ENCODE measurements around the gene S100PBP. TPM values are rescaled to one million over a fixed set of nuclear protein-coding genes. Genes with fewer than 3 reads are reported as not detected.

S100PBP gene
- polyA plus RNA-seq, 2 of the 4 experiments (the other 2 are of a cell fraction): 16.1 to 41.9 TPM

GRCh38 chr1:32770221-32770731, 47.2 kb upstream of the S100PBP start:
- Histone ChIP-seq H3K4me2 (peak overlapping the region; percentile 43; the same call in 1 of the 3 replicates), H3K4me1 (peaks cover 99% of the 10 kb centered on the region), H3K4me3 (no peak overlapping the region), H3K9me3 (no peaks in the 10 kb centered on the region), H3K27ac (peak overlapping the region; percentile 57 to 99; a peak in 5 of 6 replicates)
- CTCF ChIA-PET: interaction anchor here (1.1 to 17.1 kb wide), 4 partner anchors 8 to 63 kb away, joined by 4 to 383 read pairs (median 6); partner anchors contain the start of gene SYNC
- FAIRE-seq (no peak), DNase-seq (ENCODE audit: low read depth in 1 of 2, low spot score in 1 of 2) (no peak), ATAC-seq (peak in 1 of 2 experiments; percentile 1; a peak in 1 of 6 replicates)
- WGBS (ENCODE audit: missing lambda C conversion rate): 91% methylated on average over 20 of the region's 25 CpGs
- POLR2A ChIA-PET: interaction anchor here (0.8 to 1.3 kb wide), 2 partner anchors 9 to 45 kb away, joined by 3 to 9 read pairs; no protein-coding TSS in a partner anchor
- TF ChIP-seq ZNF302 (CRISPR knock-in tag; IDR thresholded peaks at IDR 0.05) (no peak), TFCP2L1 (CRISPR knock-in tag; IDR thresholded peaks at IDR 0.05) (no peak), PHF8 (IDR thresholded peaks at IDR 0.05; ENCODE audit: borderline replicate concordance, low read depth) (no peak), JUNB (IDR thresholded peaks at IDR 0.05) (no peak), EHMT2 (IDR thresholded peaks at IDR 0.05; ENCODE audit: low read depth) (no peak), GATA3 (IDR thresholded peaks at IDR 0.05; ENCODE audit: borderline replicate concordance) (no peak)

- no peak overlapping the region for H3K4me3 ChIP-seq
- FAIRE-seq: no peak
- CTCF ChIA-PET: interaction anchor here (1.1 to 17.1 kb wide), 3 partner anchors 9 to 64 kb away, joined by 4 to 383 read pairs (median 6); partner anchors contain the start of gene SYNC
- H3K27ac ChIP-seq: peak overlapping the region in 1 of 2 experiments; percentile 99; a peak in 3 of 6 replicates
- no peak for TF ChIP-seq CBX8 (IDR thresholded peaks at IDR 0.05)
- TF ChIP-seq CTCF (IDR thresholded peaks at IDR 0.05): no peak
- TF ChIP-seq FOSB (CRISPR knock-in tag; IDR thresholded peaks at IDR 0.05): no peak
- TF ChIP-seq POLR2AphosphoS2 (conservative IDR thresholded peaks at IDR 0.05; ENCODE audit: low read length): no peak
- no peak for TF ChIP-seq HDAC2 (IDR thresholded peaks at IDR 0.05)
- TF ChIP-seq PBX3 (IDR thresholded peaks at IDR 0.05): no peak
- no peak for TF ChIP-seq NPAS2 (CRISPR knock-in tag; IDR thresholded peaks at IDR 0.05; ENCODE audit: borderline replicate concordance)
- no peak for TF ChIP-seq ESRRA (IDR thresholded peaks at IDR 0.05; ENCODE audit: borderline replicate concordance, low read length)
- TF ChIP-seq E2F6 (IDR thresholded peaks at IDR 0.05; ENCODE audit: borderline replicate concordance, low read depth): no peak
- no peak for TF ChIP-seq FOXS1 (CRISPR knock-in tag; IDR thresholded peaks at IDR 0.05)
- TF ChIP-seq RFX5 (IDR thresholded peaks at IDR 0.05): no peak
- no peak for TF ChIP-seq BCL3 (IDR thresholded peaks at IDR 0.05)
- no peak for DNase-seq (ENCODE audit: low read depth in 1 of 2, low spot score in 1 of 2)
- WGBS (ENCODE audit: missing lambda C conversion rate): 84% methylated on average over 13 of the region's 18 CpGs
- H3K4me1 ChIP-seq: peaks cover 99% of the 10 kb centered on the region
- no peak overlapping the region for H3K4me2 ChIP-seq
- no peaks in the 10 kb centered on the region for H3K9me3 ChIP-seq
- POLR2A ChIA-PET: interaction anchor here (0.6 kb wide), 1 partner anchor 58 kb away, joined by 3 read pairs; no protein-coding TSS in a partner anchor
- ATAC-seq: no peak
Measured at GRCh38 chr1:32770741-32771548, 46.5 kb upstream of the S100PBP start.

All from A549 (cell line).